Breast epithelium (tissue), 3 donors: Measurements from ENCODE around the gene RBM4B.

Experiments used
- CTCF ChIP-seq, 3 donors: fragments of 450-650 bp; IDR thresholded peaks; one replicate each; pipeline ENCODE4 v1.5.1; 2016 to 2017; ENCODE audit warnings: antibody characterized with exemption in 3 of 3, mild to moderate bottlenecking in 3 of 3, moderate library complexity in 3 of 3
- POLR2A ChIP-seq: fragments of 450-650 bp; IDR thresholded peaks from one replicate; pipeline ENCODE4 v1.6.1; 2016; ENCODE audit warnings: antibody characterized with exemption, mild to moderate bottlenecking, moderate library complexity

DNA sequence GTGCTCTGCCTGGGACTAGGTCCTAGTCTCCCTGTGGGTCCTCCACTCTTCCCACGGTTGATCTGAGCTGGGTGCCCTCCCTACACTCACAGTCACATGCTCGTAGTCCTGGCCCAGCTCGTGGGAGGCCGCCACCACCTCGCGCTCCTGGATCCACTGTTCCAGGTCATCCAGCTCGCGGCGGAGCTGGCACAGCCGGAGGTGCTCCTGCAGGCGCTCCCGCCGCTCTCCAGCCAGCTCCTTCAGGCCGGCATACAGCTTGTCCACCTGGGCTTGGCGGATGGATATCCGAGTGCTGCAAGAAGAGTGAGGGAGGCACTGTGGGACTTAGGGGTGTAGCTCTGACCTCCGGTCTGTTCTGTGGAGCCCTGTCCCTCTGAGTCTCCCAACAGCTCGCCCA lies 14.8 kb upstream of the RBM4B start:
- TF ChIP-seq CTCF (IDR thresholded peaks at IDR 0.05) (no peak), POLR2A (no peak)
